Body of pancreas (tissue), 4 donors: Measurements from ENCODE around the gene TBCEL.

Source experiments
- POLR2A ChIP-seq, 3 donors: fragments of 450-650 bp; IDR thresholded peaks; one replicate each; pipeline ENCODE4 v1.6.1; 2016; ENCODE audit warnings: antibody characterized with exemption in 3 of 3, mild to moderate bottlenecking in 2 of 3
- TF ChIP-seq, protein P1 (sequence below), 7 experiments: fragments of 450-650 bp in 4 of 7; fragments of 200-600 bp in 3 of 7; sonication (generic) in 3 of 7; IDR thresholded peaks; one replicate each; pipeline ENCODE4 v1.5.1; 2016 to 2019; ENCODE audit warnings: antibody characterized with exemption in 7 of 7

DNA sequence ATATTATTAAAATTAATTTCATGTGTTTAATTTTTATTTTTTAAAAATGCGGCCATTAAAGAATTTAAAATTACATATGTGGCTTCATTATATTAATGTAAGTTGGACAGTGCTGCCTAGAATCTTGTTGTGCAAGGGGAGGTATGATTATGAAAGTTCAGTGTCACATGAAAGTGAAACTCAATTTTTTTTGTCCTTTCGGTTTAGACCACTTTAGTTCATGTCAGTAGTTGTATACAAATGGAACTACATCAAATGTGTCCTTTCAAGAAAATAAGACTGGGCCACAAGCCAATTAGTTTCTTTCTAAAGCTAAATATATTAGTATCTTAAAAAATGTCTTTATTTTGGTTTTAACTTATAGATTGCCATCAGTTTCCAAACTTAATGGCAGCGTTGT, 35.7 kb downstream of the TBCEL start:
- TF ChIP-seq, protein P1, sequence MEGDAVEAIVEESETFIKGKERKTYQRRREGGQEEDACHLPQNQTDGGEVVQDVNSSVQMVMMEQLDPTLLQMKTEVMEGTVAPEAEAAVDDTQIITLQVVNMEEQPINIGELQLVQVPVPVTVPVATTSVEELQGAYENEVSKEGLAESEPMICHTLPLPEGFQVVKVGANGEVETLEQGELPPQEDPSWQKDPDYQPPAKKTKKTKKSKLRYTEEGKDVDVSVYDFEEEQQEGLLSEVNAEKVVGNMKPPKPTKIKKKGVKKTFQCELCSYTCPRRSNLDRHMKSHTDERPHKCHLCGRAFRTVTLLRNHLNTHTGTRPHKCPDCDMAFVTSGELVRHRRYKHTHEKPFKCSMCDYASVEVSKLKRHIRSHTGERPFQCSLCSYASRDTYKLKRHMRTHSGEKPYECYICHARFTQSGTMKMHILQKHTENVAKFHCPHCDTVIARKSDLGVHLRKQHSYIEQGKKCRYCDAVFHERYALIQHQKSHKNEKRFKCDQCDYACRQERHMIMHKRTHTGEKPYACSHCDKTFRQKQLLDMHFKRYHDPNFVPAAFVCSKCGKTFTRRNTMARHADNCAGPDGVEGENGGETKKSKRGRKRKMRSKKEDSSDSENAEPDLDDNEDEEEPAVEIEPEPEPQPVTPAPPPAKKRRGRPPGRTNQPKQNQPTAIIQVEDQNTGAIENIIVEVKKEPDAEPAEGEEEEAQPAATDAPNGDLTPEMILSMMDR (IDR thresholded peaks at IDR 0.05): no peak
- no peak for TF ChIP-seq POLR2A (IDR thresholded peaks at IDR 0.05)
